HG03108 (cell line): ENCODE data around the gene ADAM29.
A peak's percentile ranks its signal among the peaks of the same experiment; 100 is the strongest.
"Not testable (repeated sequence)": the region's sequence is repeated elsewhere in the genome, so short reads cannot be mapped to it uniquely, and the experiment has no call there.

ENCODE experiments used
- ATAC-seq: cut with Tn5 transposase; IDR thresholded peaks from one replicate; pipeline ENCODE4 v1.9.1; 2021; ENCODE audit warnings: moderate library complexity; ENCODE audit not compliant: unreplicated experiment

The ADAM29 gene

GRCh38 chr4:174918058-174918457 is at the start of gene ADAM29:
Gene ADAM29 (plus strand): TSS chr4:174918358. CDS start chr4:174975526, 57,168 bp downstream.
- ATAC-seq = no peak

- no peak for ATAC-seq
Measured at GRCh38 chr4:174869339-174869738, 48.8 kb upstream of the ADAM29 start.

GRCh38 chr4:174870311-174870710 is 47.8 kb upstream of the ADAM29 start:
- no peak for ATAC-seq

- no peak for ATAC-seq
Measured at GRCh38 chr4:174871407-174871806, 46.8 kb upstream of the ADAM29 start.

GRCh38 chr4:174873146-174873545 is 45.0 kb upstream of the ADAM29 start:
- ATAC-seq = not testable (repeated sequence)

- no peak for ATAC-seq
Measured at GRCh38 chr4:174873931-174874330, 44.2 kb upstream of the ADAM29 start.

GRCh38 chr4:174874898-174875297 is 43.3 kb upstream of the ADAM29 start:
- no peak for ATAC-seq

GRCh38 chr4:174880001-174880400 is 38.2 kb upstream of the ADAM29 start:
- ATAC-seq = no peak

- ATAC-seq = no peak
Measured at GRCh38 chr4:174882317-174882992, 35.7 kb upstream of the ADAM29 start.

GRCh38 chr4:174907508-174907907 is 10.7 kb upstream of the ADAM29 start:
- ATAC-seq = no peak

- ATAC-seq = no peak
Measured at GRCh38 chr4:174910271-174910670, 7.9 kb upstream of the ADAM29 start.

GRCh38 chr4:174912919-174913543 is 5.1 kb upstream of the ADAM29 start:
- no peak for ATAC-seq

- ATAC-seq = no peak
Measured at GRCh38 chr4:174919886-174920423, 1.8 kb downstream of the ADAM29 start.

- no peak for ATAC-seq
Measured at GRCh38 chr4:174926958-174927357, 8.8 kb downstream of the ADAM29 start.

- ATAC-seq = peak; percentile 53
Measured at GRCh38 chr4:174928174-174928573, 10.0 kb downstream of the ADAM29 start.

- ATAC-seq = peak; percentile 5
Measured at GRCh38 chr4:174928575-174929253, 10.6 kb downstream of the ADAM29 start.

- ATAC-seq = no peak
Measured at GRCh38 chr4:174929346-174929745, 11.2 kb downstream of the ADAM29 start.

- no peak for ATAC-seq
Measured at GRCh38 chr4:174930895-174931294, 12.7 kb downstream of the ADAM29 start.

GRCh38 chr4:174933083-174933482 is 14.9 kb downstream of the ADAM29 start:
- no peak for ATAC-seq

GRCh38 chr4:174934360-174934759 is 16.2 kb downstream of the ADAM29 start:
- no peak for ATAC-seq

GRCh38 chr4:174935607-174936006 is 17.4 kb downstream of the ADAM29 start:
- no peak for ATAC-seq

GRCh38 chr4:174940002-174940401 is 21.8 kb downstream of the ADAM29 start:
- no peak for ATAC-seq
